Activated T-helper 17 cell treated with anti-CD3 and anti-CD28 coated beads, Interleukin-2, amount 50 U/mL, for 72 hours (primary cell): ENCODE measurements around the gene GID8. TPM values are rescaled to one million over a fixed set of nuclear protein-coding genes. Genes with fewer than 3 reads are reported as not detected.

ENCODE experiments used
- ATAC-seq: fragments of 150-1000 bp; cut with Tn5 transposase; replicated peaks from 2 replicates; pipeline ENCODE4 v1.10.0; 2021; ENCODE audit warnings: mild to moderate bottlenecking, moderate library complexity
- H3K27ac Mint-ChIP-seq: one replicate; pipeline ENCODE4 v1.8.0; 2022; ENCODE audit warnings: mixed read lengths
- H3K27me3 Mint-ChIP-seq: one replicate; pipeline ENCODE4 v1.8.0; 2022; ENCODE audit warnings: mixed read lengths
- H3K36me3 Mint-ChIP-seq: one replicate; pipeline ENCODE4 v1.8.0; 2022; ENCODE audit warnings: low read depth, mild to moderate bottlenecking, mixed read lengths
- H3K4me1 Mint-ChIP-seq: one replicate; pipeline ENCODE4 v1.8.0; 2022; ENCODE audit warnings: mixed read lengths
- H3K4me3 Mint-ChIP-seq: one replicate; pipeline ENCODE4 v1.8.0; 2022; ENCODE audit warnings: mild to moderate bottlenecking, mixed read lengths
- H3K9me3 Mint-ChIP-seq: one replicate; pipeline ENCODE4 v1.8.0; 2022; ENCODE audit warnings: mixed read lengths
- total RNA-seq, 2 donors: library from RNA; stranded (reverse); gene quantifications; one replicate each; pipeline ENCODE4 v1.2.3, GENCODE V29; 2022

Gene GID8
- total RNA-seq, 2 donors from 2014 or later, result 32.7 to 34.6 TPM

- H3K9me3 Mint-ChIP-seq, result no peaks in the 10 kb centered on the region
These were observed 56.0 kb downstream of the GID8 start for GRCh38 chr20:62993856-62994494.

GRCh38 chr20:62994869-62995281 is 56.9 kb downstream of the GID8 start:
- ATAC-seq, result no peak

More at GRCh38 chr20:62993856-62994494, 56.0 kb downstream of the GID8 start:
- no peak overlapping the region for H3K27ac Mint-ChIP-seq
- no peaks in the 10 kb centered on the region for H3K36me3 Mint-ChIP-seq
- no peaks in the 10 kb centered on the region for H3K4me1 Mint-ChIP-seq
- ATAC-seq, result no peak
- no peak overlapping the region for H3K4me3 Mint-ChIP-seq
- peaks cover 22% of the 10 kb centered on the region for H3K27me3 Mint-ChIP-seq

GRCh38 chr20:62995481-62995880 is 57.5 kb downstream of the GID8 start:
- Mint-ChIP-seq H3K27me3 (peaks cover 31% of the 10 kb centered on the region), H3K4me1 (no peaks in the 10 kb centered on the region), H3K9me3 (no peaks in the 10 kb centered on the region), H3K36me3 (no peaks in the 10 kb centered on the region), H3K27ac (no peak overlapping the region), H3K4me3 (no peak overlapping the region)
- no peak for ATAC-seq

More at GRCh38 chr20:62994869-62995281, 56.9 kb downstream of the GID8 start:
- Mint-ChIP-seq H3K4me1 (no peaks in the 10 kb centered on the region), H3K27me3 (peaks cover 25% of the 10 kb centered on the region), H3K36me3 (no peaks in the 10 kb centered on the region), H3K27ac (no peak overlapping the region), H3K4me3 (no peak overlapping the region), H3K9me3 (no peaks in the 10 kb centered on the region)

DNA sequence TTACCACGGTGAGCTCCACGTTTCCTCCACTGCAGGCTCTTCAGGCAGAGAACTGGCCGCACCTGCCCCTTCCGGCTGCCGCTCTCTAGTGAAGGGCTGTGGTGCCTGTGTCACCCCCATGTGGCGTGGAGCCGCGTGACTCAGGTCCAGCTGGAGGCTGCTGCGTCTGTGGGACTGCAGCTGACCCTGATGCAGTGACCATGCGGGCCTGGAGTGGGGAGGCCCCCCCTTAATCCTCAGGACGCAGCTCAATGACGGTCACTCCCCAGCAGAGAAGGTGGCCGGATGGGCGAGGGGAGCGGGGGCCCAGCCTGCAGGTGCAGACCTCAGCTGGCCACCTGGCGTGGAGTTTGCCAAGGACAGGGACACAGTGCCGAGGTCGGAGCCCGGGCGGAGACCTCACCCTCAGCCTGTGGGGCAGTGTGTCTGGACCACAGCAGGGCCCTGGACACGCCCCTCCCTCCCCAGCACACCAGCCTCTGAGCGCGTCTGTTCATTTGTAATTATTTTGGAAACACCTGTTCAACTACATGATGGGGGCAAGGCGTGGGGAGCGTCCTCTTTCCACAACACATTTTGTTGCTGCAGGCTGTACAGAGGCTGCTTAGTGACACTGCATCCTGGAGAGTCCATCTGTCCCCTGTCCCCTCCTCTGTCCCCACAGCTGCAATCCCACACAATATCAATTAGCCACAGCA is 58.1 kb downstream of the GID8 start:
- Mint-ChIP-seq H3K27me3 (peaks cover 31% of the 10 kb centered on the region), H3K27ac (no peak overlapping the region), H3K4me3 (no peak overlapping the region), H3K9me3 (no peaks in the 10 kb centered on the region), H3K36me3 (no peaks in the 10 kb centered on the region), H3K4me1 (no peaks in the 10 kb centered on the region)
- no peak for ATAC-seq

DNA sequence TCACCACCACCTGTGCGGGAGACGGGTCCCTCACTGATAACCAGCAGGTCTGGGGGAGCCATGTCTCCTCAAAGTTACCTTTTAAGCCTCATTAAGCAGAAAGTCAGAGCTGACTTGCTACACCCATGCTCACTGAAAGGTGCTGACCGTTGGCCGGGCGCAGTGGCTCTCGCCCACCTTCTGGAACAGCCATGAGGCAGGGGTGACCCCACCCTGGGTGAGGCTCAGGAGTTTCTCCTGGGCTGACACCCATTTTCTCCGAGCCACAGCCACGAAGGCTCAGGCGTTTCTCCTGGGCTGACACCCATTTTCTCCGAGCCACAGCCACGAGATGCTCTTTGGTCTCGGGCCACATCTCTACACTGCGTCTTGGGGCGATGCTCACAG is 58.6 kb downstream of the GID8 start:
- Mint-ChIP-seq H3K27me3 (peaks cover 34% of the 10 kb centered on the region), H3K36me3 (no peaks in the 10 kb centered on the region), H3K27ac (no peak overlapping the region), H3K9me3 (no peaks in the 10 kb centered on the region), H3K4me1 (no peaks in the 10 kb centered on the region), H3K4me3 (no peak overlapping the region)
- no peak for ATAC-seq

GRCh38 chr20:62997417-62998035 is 59.6 kb downstream of the GID8 start:
- no peaks in the 10 kb centered on the region for H3K36me3 Mint-ChIP-seq
- H3K4me3 Mint-ChIP-seq, result no peak overlapping the region
- H3K27me3 Mint-ChIP-seq, result peaks cover 35% of the 10 kb centered on the region
- H3K27ac Mint-ChIP-seq, result no peak overlapping the region
- H3K9me3 Mint-ChIP-seq, result no peaks in the 10 kb centered on the region
- H3K4me1 Mint-ChIP-seq, result no peaks in the 10 kb centered on the region
- no peak for ATAC-seq

Other genes starting within 250 kb of the GID8 start
- not detected for gene NTSR1, start 229.3 kb upstream of the GID8 start, total RNA-seq
- gene MRGBP, start 141.7 kb upstream of the GID8 start, total RNA-seq, result 10 to 100 TPM; 16.0 to 20.5 TPM
- gene OGFR, start 133.3 kb upstream of the GID8 start, total RNA-seq, result 10 to 100 TPM; 42.3 to 52.6 TPM
- gene COL9A3, start 121.1 kb upstream of the GID8 start, total RNA-seq, result not detected
- gene TCFL5, start 76.3 kb upstream of the GID8 start, total RNA-seq, result 1 to 10 TPM; 3.4 to 3.7 TPM
- 10 to 100 TPM; 51.4 to 51.5 TPM for gene DIDO1, start 11.6 kb upstream of the GID8 start, total RNA-seq
- gene SLC17A9, start 14.6 kb downstream of the GID8 start, total RNA-seq, result 1 to 10 TPM; 5.2 to 7.0 TPM
- gene BHLHE23, start 68.8 kb downstream of the GID8 start, total RNA-seq, result not detected